Stimulated activated CD4-positive, alpha-beta T cell treated with anti-CD3 and anti-CD28 coated beads, Interleukin-15, amount 100 ng/mL, for 1 hour (primary cell): ENCODE results near the gene IVL.

Experiments used
- DNase-seq, 2 donors: peaks; one replicate each; pipeline ENCODE4 v3.0.0-alpha.2; 2020; ENCODE audit warnings: low read depth in 1 of 2, low spot score in 1 of 2

IVL gene

DNA sequence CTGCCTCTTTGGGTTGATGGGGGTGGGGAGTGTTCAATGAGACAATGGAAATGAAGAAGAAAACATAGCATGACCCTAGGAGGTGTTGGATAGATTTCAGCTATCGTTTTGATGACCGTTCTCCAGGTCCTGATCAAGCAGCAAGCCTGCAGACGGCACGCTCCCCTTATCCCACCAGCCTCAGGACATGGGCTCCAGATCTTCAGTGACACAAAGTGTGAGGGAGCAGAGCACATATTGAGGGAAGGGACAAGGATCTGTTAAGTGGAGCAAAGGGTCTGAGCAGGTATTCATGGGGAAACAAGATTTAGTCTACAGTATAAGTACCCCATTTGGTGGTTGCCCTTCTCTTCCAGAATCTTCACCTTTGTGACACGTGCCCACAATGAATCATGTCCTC lies 43.4 kb downstream of the IVL start:
- no peak for DNase-seq

GRCh38 chr1:152953761-152954160 lies 45.4 kb downstream of the IVL start:
- no peak for DNase-seq

DNA sequence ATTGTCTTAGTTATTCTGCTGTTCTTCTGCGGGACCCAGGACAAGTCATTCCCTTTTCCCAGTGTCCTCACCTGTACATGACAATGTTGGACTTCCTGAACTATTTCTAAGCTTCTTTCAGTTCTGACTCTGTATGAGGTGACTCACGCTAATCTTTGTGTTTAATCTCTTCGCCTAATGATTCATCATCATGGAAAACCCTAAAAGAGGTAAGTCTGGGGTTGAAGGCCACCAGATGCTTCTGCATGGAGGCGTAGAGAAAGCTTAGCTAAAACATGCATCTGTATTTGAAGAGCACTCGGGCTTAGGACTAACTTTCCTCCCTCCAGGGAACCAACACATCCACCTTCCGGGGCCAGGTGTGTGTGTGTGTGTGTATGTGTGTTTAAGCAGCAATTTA lies 46.1 kb downstream of the IVL start:
- no peak for DNase-seq

- no peak for DNase-seq
Measured at GRCh38 chr1:152957561-152957960, 49.2 kb downstream of the IVL start.

GRCh38 chr1:152959273-152959672 lies 50.9 kb downstream of the IVL start:
- no peak for DNase-seq

- no peak for DNase-seq
Measured at GRCh38 chr1:152959801-152960451, 51.6 kb downstream of the IVL start.

DNA sequence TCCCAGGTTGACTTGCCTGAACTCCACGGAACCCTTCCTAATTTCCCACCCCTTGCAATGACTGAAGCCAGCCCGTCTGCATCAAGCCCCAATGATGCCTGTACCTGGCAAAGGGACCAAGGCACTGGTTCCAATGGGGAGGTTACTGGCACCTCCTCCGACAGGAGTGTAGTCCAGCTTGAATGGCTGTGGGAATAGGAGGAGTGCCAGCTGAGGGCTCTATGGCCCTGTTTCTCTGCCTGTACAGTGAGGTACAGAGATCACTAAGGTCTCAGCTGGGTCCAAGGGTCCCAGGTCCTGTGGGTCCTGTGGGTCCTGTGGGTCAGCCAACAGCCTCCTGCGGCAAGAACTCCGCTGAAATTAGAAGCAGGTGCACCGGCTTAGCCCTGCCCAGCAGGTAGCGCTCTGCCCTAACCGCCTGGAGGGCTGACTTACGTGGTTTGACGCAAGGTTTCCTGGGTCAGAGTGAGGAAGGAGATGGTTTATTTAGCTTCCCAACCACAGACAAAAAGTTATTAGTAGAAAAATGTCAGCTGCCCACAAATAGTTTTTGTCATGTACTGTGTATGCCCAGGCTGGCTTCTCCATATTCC lies 52.2 kb downstream of the IVL start:
- no peak for DNase-seq
